CD4-positive, alpha-beta T cell (primary cell): ENCODE measurements around the gene FAAP20. TPM values are rescaled to one million over a fixed set of nuclear protein-coding genes. Genes with fewer than 3 reads are reported as not detected.

Experiments
- ATAC-seq: fragments of 200-7000 bp; cut with Tn5 transposase; one replicate; pipeline ENCODE4 v1.10.0; 2022; ENCODE audit warnings: mild to moderate bottlenecking; ENCODE audit not compliant: poor library complexity
- CTCF ChIA-PET: fragments of 350-600 bp; sonication (Branson Sonifier 250); formaldehyde crosslinking; loops from one replicate; lab custom pipeline; 2021; ENCODE audit warnings: antibody characterized with exemption, inconsistent platforms; lab: Charles Lee
- POLR2A ChIA-PET: fragments of 350-600 bp; sonication (Branson Sonifier 250); formaldehyde crosslinking; loops from one replicate; lab custom pipeline; 2021; ENCODE audit warnings: antibody characterized with exemption, inconsistent platforms; lab: Charles Lee
- DNase-seq, 14 experiments: peaks; one replicate each; pipeline ENCODE4 v3.0.0-alpha.2; 2013 to 2020; ENCODE audit warnings: mixed read lengths in 2 of 14
- H3K27ac ChIP-seq, 2 donors: one replicate each; pipeline versions ENCODE4 v1.5.1 to v1.7.0; 2013; ENCODE audit warnings: low read length in 2 of 2, low read depth in 1 of 2, mild to moderate bottlenecking in 1 of 2
- H3K27me3 ChIP-seq, 2 experiments: 1 replicate in 1 of 2; 2 replicates in 1 of 2; pipeline versions ENCODE4 v1.6.1 to v1.7.0; 2013; ENCODE audit warnings: low read length in 2 of 2, control low read depth in 1 of 2, mild to moderate bottlenecking in 1 of 2, moderate library complexity in 1 of 2; ENCODE audit not compliant: insufficient read depth in 2 of 2, control insufficient read depth in 1 of 2
- H3K36me3 ChIP-seq: one replicate; pipeline ENCODE4 v1.6.1; 2013; ENCODE audit warnings: low read length, control low read depth; ENCODE audit not compliant: insufficient read depth
- H3K4me1 ChIP-seq: one replicate; pipeline ENCODE4 v1.6.1; 2013; ENCODE audit warnings: low read length, control low read depth; ENCODE audit not compliant: insufficient read depth
- H3K4me3 ChIP-seq: one replicate; pipeline ENCODE4 v1.5.1; 2013; ENCODE audit warnings: mild to moderate bottlenecking, low read length, moderate library complexity
- H3K9me3 ChIP-seq, 2 experiments: 1 replicate in 1 of 2; 2 replicates in 1 of 2; pipeline versions ENCODE4 v1.6.1 to v1.7.0; 2013; ENCODE audit warnings: low read length in 2 of 2, mild to moderate bottlenecking in 2 of 2, control low read depth in 1 of 2, moderate library complexity in 1 of 2; ENCODE audit not compliant: control insufficient read depth in 1 of 2, insufficient read depth in 1 of 2
- H3K27ac Mint-ChIP-seq: one replicate; pipeline ENCODE4 v1.8.0; 2020; ENCODE audit warnings: mixed read lengths
- H3K27me3 Mint-ChIP-seq: one replicate; pipeline ENCODE4 v1.8.0; 2021; ENCODE audit warnings: mixed read lengths
- H3K36me3 Mint-ChIP-seq: one replicate; pipeline ENCODE4 v1.8.0; 2021; ENCODE audit warnings: low read depth, mixed read lengths
- H3K4me1 Mint-ChIP-seq: one replicate; pipeline ENCODE4 v1.8.0; 2021; ENCODE audit warnings: low read depth, mixed read lengths
- H3K4me3 Mint-ChIP-seq: one replicate; pipeline ENCODE4 v1.8.0; 2020; ENCODE audit warnings: mild to moderate bottlenecking, mixed read lengths
- H3K9me3 Mint-ChIP-seq: one replicate; pipeline ENCODE4 v1.8.0; 2020; ENCODE audit warnings: mixed read lengths
- CTCF ChIP-seq: fragments of 200-600 bp; IDR thresholded peaks from one replicate; pipeline ENCODE4 v1.8.0; 2022; ENCODE audit warnings: antibody characterized with exemption, mild to moderate bottlenecking
- intact Hi-C, 2 experiments: fragments of 100-400 bp; cut with DNase I in 1 of 2; cut with micrococcal nuclease in 1 of 2; formaldehyde crosslinking; loops; one replicate each; pipeline versions ENCODE4 v1.15.1 to v1.9.0; 2023 to 2025; cut with DNase I, micrococcal nuclease
- total RNA-seq, 174 experiments: library from RNA in 2 of 174; stranded (reverse) in 2 of 174; gene quantifications; one replicate each; pipeline ENCODE4 v1.2.3 and lab custom pipeline; 2021 to 2026

The FAAP20 gene
- total RNA-seq, 2 experiments from 2014 or later, result 51.7 to 53.1 TPM

- Histone ChIP-seq H3K4me3 (no peak overlapping the region), H3K9me3 (no peaks in the 10 kb centered on the region), H3K27ac (no peak overlapping the region), H3K27me3 (no peaks in the 10 kb centered on the region), H3K36me3 (no peaks in the 10 kb centered on the region), H3K4me1 (peaks cover 50% of the 10 kb centered on the region)
- Mint-ChIP-seq H3K4me1 (peaks cover 16% of the 10 kb centered on the region), H3K9me3 (no peaks in the 10 kb centered on the region), H3K36me3 (no peaks in the 10 kb centered on the region), H3K4me3 (no peak overlapping the region), H3K27ac (peak overlapping the region; percentile 36), H3K27me3 (no peaks in the 10 kb centered on the region)
- no peak for DNase-seq
- intact Hi-C loops, result loop anchor here in 1 of 2 experiments (5.0 kb wide), 2 partner anchors 326 to 441 kb away; partner anchors contain the start of gene PANK4
- ChIA-PET POLR2A (interaction anchor here (0.8 to 1.2 kb wide), 2 partner anchors 29 to 31 kb away, joined by 3 to 5 read pairs; no protein-coding TSS in a partner anchor), CTCF (no interaction called here)
- no peak for TF ChIP-seq CTCF
- ATAC-seq, result no peak
Observed at GRCh38 chr1:2201062-2201461, 6.5 kb upstream of the FAAP20 start.

GRCh38 chr1:2200308-2200943, 5.9 kb upstream of the FAAP20 start:
- ChIA-PET CTCF (no interaction called here), POLR2A (interaction anchor here (0.8 to 1.7 kb wide), 4 partner anchors 27 to 384 kb away, joined by 3 to 14 read pairs (median 6); no protein-coding TSS in a partner anchor)
- no peaks in the 10 kb centered on the region for H3K27me3 Mint-ChIP-seq
- no peaks in the 10 kb centered on the region for H3K27me3 ChIP-seq
- no peak overlapping the region for H3K4me3 ChIP-seq
- DNase-seq (no peak), ATAC-seq (no peak)
- H3K4me1 ChIP-seq, result peaks cover 50% of the 10 kb centered on the region
- no peaks in the 10 kb centered on the region for H3K36me3 Mint-ChIP-seq
- H3K4me3 Mint-ChIP-seq, result no peak overlapping the region
- no peak overlapping the region for H3K27ac ChIP-seq
- no peaks in the 10 kb centered on the region for H3K9me3 ChIP-seq
- intact Hi-C loops, result loop anchor here in 1 of 2 experiments (5.0 kb wide), 2 partner anchors 327 to 442 kb away; partner anchors contain the start of gene PANK4
- peak overlapping the region; percentile 86 for H3K27ac Mint-ChIP-seq
- TF ChIP-seq CTCF, result no peak
- peaks cover 13% of the 10 kb centered on the region for H3K4me1 Mint-ChIP-seq
- H3K9me3 Mint-ChIP-seq, result no peaks in the 10 kb centered on the region
- H3K36me3 ChIP-seq, result no peaks in the 10 kb centered on the region

GRCh38 chr1:2199042-2199810, 4.7 kb upstream of the FAAP20 start:
- H3K9me3 Mint-ChIP-seq, result no peaks in the 10 kb centered on the region
- no peaks in the 10 kb centered on the region for H3K27me3 ChIP-seq
- ATAC-seq (peak; percentile 73), DNase-seq (peak; percentile 56 to 96 (median 78))
- CTCF ChIA-PET, result no interaction called here
- no peaks in the 10 kb centered on the region for H3K27me3 Mint-ChIP-seq
- no peak for TF ChIP-seq CTCF
- peak overlapping the region; percentile 56 for H3K4me3 ChIP-seq
- peaks cover 50% of the 10 kb centered on the region for H3K4me1 ChIP-seq
- peak overlapping the region; percentile 85 for H3K4me3 Mint-ChIP-seq
- H3K27ac ChIP-seq, result peak overlapping the region; percentile 79 to 84
- H3K36me3 Mint-ChIP-seq, result no peaks in the 10 kb centered on the region
- peaks cover 13% of the 10 kb centered on the region for H3K4me1 Mint-ChIP-seq
- H3K36me3 ChIP-seq, result no peaks in the 10 kb centered on the region
- H3K27ac Mint-ChIP-seq, result peak overlapping the region; percentile 86
- POLR2A ChIA-PET, result interaction anchor here (0.7 to 2.9 kb wide), 14 partner anchors 28 to 386 kb away, joined by 3 to 15 read pairs (median 6); partner anchors contain the start of genes MORN1, PEX10, RER1 and TNFRSF14
- intact Hi-C loops, result loop anchor here (5.0 to 10.0 kb wide), 6 partner anchors 33 to 646 kb away; partner anchors contain the start of gene PRXL2B (in 1 of the 2)
- no peaks in the 10 kb centered on the region for H3K9me3 ChIP-seq
